GM06990 (cell line): ENCODE measurements around the gene C1orf116.

ENCODE experiments used
- DNase-seq: peaks from one replicate; pipeline ENCODE4 v3.0.0-alpha.2; 2011; ENCODE audit not compliant: insufficient read length; ENCODE audit errors: extremely low read depth
- H3K27me3 ChIP-seq: replicated peaks from 2 replicates; pipeline ENCODE4 v1.6.0; 2011; ENCODE audit warnings: low read length; ENCODE audit not compliant: control insufficient read depth, insufficient read depth
- H3K36me3 ChIP-seq: 2 replicates; pipeline ENCODE4 v1.5.1; 2011; ENCODE audit warnings: low read length; ENCODE audit not compliant: control insufficient read depth, insufficient read depth
- H3K4me3 ChIP-seq: replicated peaks from 2 replicates; pipeline ENCODE4 v1.5.1; 2011; ENCODE audit warnings: low read depth, mild to moderate bottlenecking, control low read depth, low read length
- TF ChIP-seq, protein P1 (sequence below): IDR thresholded peaks from 2 replicates; pipeline ENCODE4 v1.5.1; 2011; ENCODE audit warnings: low read length, control low read depth, mild to moderate bottlenecking, inconsistent platforms; ENCODE audit not compliant: insufficient read depth, poor library complexity, severe bottlenecking

C1orf116 gene

DNA sequence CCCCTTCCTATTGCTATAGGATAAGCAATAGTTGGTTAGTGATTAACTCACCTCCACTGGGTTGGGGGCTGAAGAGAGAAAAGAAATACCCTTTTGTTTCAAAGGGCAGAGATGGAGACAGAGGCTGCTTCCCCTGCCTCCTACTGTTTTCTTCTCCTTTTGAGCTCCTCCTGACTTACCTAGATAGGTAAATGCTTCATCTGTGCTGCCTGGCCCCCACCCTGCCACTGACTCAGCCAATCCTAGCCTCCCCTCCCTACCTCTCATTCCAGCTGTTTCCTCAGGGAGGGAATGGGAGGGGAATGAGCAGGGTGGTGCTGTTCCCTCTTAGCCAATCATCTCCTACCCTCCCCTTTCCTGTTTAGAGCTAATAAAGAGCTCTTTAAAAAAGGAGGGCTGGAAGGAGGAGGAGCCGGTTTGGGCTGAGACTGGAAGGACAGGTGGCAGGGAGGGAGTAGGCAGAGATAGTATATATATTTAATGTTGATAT lies at the start of gene C1orf116:
Gene C1orf116, minus strand, starts transcription at position 229 of the 490 bp plus-strand sequence. CDS start 5,158 bp downstream, outside the sequence.
- TF ChIP-seq, protein P1, sequence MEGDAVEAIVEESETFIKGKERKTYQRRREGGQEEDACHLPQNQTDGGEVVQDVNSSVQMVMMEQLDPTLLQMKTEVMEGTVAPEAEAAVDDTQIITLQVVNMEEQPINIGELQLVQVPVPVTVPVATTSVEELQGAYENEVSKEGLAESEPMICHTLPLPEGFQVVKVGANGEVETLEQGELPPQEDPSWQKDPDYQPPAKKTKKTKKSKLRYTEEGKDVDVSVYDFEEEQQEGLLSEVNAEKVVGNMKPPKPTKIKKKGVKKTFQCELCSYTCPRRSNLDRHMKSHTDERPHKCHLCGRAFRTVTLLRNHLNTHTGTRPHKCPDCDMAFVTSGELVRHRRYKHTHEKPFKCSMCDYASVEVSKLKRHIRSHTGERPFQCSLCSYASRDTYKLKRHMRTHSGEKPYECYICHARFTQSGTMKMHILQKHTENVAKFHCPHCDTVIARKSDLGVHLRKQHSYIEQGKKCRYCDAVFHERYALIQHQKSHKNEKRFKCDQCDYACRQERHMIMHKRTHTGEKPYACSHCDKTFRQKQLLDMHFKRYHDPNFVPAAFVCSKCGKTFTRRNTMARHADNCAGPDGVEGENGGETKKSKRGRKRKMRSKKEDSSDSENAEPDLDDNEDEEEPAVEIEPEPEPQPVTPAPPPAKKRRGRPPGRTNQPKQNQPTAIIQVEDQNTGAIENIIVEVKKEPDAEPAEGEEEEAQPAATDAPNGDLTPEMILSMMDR, result no peak
- Histone ChIP-seq H3K4me3 (no peak within 1 kb of the TSS), H3K27me3 (no peaks in the 10 kb centered on the region; the same call in 1 of the 2 replicates), H3K36me3 (no peaks in the 10 kb centered on the region)
- no peak for DNase-seq

DNA sequence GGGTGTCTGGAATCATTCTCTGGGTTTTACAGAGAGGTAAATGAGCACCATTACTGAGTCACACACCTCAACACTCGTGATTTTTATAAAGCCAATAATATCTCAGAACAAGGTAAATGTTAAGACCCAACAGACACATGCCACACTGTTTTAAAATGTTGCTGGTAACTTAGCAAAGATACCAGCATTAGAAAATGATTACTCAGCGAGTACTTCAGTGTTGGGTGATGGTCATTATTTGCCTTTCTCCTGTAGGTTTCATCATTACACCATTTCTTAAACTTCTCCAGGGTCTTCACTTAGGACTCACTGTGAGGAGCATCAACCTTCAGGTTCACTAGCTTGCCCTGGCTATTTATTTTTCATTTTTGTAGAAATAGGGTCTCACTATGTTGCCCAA lies 49.2 kb upstream of the C1orf116 start:
- Histone ChIP-seq H3K27me3 (no peaks in the 10 kb centered on the region), H3K4me3 (no peak overlapping the region), H3K36me3 (no peaks in the 10 kb centered on the region)
- DNase-seq, result no peak
- TF ChIP-seq, protein P1, result no peak

DNA sequence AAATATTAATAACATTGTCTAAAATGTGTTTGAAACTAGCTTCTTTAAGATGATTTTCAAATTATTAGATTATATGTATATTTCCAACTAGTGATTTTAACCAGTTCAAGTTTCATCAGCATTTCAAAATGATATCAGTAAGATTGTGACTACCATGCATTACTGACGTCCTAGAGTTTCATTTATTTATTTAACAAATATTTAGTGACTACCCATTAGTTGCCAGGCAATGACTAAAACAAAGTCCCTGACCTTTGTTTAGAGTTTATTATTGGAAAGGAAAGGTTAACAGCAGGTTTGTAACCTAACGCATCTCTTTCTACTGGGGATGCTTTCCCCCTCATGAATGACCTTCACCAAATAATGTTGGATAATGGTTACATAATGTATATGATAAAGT lies 48.5 kb upstream of the C1orf116 start:
- no peak for DNase-seq
- Histone ChIP-seq H3K36me3 (no peaks in the 10 kb centered on the region), H3K27me3 (no peaks in the 10 kb centered on the region), H3K4me3 (no peak overlapping the region)
- TF ChIP-seq, protein P1, result no peak

DNA sequence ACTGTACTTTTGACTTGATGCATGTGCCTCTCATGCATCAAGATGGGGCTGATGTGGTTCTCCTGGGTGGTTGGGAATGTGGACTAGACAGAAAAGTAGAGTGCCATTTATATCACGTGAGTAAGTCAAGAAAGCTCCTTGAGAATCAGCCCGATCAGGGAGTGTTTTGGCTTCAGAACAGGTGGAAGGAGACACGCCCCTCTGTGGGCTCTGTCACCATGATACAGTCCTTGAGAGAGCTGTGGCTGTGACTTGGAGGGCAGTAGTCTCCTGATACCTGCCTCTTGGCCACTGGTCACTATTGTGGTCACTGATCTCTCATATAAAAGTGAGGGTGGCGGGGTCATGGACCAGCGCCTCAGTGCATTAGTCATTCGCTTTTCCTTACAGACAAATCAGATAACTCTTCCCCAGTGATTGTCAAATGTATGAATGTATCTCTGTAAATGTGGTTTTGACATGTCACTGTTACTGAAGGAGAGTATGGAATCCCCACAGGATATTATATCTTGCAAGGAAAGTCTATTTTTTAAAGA lies 47.2 kb upstream of the C1orf116 start:
- TF ChIP-seq, protein P1, result no peak
- no peak overlapping the region for H3K4me3 ChIP-seq
- no peaks in the 10 kb centered on the region for H3K27me3 ChIP-seq
- no peak for DNase-seq
- no peaks in the 10 kb centered on the region for H3K36me3 ChIP-seq

DNA sequence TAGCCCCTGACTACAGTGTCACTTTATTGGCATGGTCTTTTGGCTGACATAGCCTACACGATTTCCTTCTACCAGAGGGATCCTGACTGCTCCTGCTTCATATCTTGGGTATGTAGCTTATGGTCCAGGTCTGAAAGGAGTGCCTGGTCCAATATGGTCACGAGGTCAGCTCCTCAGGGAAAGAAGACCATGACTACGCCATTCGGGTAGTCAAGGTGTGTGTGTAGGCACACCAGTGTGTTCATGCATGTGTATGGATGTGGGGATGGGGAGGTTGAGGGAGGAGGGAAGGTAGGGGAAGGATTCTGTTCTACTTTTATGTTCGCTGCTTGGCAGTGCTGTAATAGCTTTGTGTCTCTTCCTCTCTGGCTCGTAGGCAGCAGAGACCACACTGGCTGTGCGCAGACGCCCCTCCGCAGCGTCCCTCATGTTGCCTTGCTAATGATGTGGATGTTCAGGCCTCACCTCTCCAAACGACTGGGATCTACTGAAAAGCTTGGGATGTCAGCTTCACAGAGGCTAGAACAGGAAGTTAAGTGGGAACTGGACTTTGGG lies 46.1 kb upstream of the C1orf116 start:
- DNase-seq, result no peak
- TF ChIP-seq, protein P1, result no peak
- Histone ChIP-seq H3K27me3 (no peaks in the 10 kb centered on the region), H3K4me3 (no peak overlapping the region), H3K36me3 (no peaks in the 10 kb centered on the region)
